ENCODE data around the gene INCENP.

The INCENP gene

DNA sequence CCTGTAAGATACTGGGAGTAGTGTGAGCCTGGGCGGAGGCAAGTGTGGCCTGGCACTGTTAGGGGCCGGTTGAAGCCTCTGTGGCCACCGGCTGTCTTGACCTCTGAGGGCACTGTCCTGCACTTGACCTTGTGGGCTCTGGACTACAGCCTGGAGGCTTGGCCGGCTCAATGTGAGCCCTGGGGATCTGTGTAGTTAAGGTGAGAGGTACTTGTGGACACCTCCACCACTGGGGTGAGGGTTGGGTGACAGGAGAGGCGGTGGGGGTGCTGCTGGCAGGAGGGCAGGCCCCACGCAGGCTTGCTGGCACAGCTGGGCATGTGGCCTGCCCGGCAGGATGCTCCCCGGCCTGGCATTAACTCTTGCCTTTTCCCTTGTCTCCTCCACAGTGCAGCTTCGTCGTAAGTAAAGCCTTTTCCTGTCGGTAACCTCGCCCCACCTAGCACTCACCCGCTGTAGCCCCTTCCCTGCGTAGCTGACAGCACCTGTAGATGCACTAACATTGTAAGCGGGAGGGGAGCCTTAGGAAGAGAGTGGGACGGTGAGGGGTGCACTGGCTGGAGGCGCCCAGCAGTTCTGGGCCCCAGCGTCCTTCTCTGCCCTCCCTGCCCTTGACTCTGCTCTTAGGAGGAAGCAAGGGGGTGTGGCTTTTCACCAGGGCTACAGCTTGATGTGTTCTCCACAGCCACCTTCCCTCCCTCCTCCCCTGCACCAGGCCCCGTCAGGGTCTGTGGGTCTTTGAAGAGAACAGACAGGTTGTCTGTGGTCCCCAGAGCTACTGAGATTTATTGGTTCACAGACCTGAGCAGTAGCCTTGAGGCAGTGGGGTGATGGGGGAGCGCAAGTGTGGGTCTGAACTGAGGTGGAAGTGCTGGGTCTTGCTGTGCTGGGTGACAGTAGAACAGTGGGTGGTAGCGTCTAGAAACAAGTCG lies 17.6 kb downstream of the INCENP start:
- DNase-seq, result no peak

DNA sequence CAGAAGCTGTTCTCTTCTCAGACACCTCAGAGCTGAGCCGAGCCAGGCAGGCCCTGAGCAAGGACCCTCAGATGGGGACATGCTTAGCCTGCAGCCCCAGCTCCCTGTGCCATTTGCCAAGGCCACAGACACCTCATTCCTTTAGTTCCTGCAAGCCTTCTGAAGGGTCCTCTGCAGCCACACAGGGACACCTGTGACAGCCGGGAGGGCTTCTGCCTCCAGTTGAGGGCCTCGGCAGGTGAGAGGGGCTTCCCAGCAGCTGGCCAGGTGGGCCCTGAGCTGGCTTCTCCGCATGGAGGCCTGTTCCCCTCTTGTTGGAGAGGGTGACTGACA lies 18.2 kb downstream of the INCENP start:
- no peak for DNase-seq

DNA sequence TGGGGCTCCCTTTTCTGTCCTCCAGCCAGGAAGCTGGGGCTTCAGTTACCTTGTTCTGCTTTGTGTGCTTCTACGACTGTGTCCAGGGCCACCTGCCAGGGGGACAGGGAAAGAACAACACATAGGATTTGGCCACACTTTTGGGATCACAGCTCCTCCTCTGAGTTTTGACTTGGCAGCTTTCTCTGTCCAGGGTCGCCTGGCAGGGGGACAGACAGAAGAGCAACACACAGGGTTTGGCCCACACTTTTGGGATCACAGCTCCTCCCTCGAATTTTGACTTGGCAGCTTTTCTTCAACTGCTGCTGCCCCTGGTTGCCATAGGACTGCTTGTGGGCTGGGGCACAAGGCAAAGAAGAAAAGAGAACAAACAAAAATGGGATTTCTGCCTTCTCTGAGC lies 19.1 kb downstream of the INCENP start:
- DNase-seq, result peak in 7 of 14 donors; percentile 17 to 73 (median 47)

DNA sequence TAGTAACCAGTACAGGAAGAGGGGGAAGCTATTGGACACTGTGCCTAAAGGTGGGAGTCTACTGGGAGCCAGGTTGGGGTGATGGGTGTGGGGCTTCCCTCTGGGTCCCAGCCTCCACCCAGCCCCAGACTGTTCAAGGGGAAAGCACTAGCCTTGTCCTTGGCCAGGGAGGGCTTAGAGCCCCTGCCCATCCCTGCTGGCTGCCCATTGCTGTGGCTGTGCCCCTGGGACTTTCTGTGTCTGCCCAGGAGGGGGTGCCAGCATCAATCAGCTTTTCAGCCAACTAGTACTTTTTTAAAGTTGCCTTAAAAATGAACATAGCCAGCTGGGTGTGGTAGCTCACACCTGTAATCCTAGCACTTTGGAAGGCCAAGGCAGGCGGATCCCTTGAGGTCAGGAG lies 19.9 kb downstream of the INCENP start:
- no peak for DNase-seq

DNA sequence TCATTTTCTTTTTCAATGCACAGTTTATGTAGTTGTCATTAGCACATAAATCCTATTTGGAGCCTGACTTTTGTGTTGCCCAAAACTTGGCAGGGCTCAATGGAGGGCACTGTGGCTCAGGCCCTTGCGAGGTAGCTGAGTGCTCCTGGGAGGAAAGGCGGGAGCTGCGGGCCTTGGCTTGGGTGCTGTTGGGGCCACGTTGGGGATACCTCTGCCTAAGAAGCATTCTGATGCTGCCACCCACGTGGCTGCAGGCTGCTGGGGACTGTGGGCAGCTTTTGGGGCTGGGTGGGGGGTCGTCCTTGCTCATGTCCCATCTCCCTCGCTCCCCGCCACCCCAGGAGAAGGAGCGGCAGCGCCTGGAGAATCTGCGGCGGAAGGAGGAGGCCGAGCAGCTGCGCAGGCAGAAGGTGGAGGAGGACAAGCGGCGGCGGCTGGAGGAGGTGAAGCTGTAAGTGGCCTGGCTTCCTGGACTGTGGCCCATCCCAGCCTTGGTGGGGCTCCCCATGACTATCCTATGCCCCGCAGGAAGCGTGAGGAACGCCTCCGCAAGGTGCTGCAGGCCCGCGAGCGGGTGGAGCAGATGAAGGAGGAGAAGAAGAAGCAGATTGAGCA lies 20.9 kb downstream of the INCENP start:
- DNase-seq, result no peak

DNA sequence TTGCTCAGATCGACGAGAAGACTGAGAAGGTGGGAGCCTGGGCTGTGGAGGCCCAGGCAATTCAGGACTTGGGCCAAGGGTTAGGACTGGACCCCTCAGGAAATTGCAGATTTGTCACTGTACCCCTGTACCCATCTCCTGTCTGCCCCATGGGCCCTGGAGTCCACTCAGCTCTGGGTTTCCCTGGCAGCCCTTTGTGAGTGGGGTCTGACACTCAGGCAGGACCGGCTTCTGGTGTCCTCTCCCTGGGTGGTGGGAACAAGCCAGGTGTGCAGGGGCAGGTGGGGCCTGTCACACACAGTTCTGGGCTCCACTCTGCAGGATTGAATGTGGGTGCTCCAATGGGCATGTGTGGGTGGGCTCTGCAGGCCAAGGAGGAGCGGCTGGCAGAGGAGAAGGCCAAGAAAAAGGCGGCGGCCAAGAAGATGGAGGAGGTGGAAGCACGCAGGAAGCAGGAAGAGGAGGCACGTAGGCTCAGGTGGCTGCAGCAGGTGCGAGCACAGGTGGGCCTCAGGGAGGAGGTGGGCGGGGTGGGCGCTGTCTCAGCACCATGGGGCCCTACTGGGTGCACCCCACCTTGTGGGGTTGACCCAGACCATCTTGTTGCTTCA lies 21.6 kb downstream of the INCENP start:
- no peak for DNase-seq

DNA sequence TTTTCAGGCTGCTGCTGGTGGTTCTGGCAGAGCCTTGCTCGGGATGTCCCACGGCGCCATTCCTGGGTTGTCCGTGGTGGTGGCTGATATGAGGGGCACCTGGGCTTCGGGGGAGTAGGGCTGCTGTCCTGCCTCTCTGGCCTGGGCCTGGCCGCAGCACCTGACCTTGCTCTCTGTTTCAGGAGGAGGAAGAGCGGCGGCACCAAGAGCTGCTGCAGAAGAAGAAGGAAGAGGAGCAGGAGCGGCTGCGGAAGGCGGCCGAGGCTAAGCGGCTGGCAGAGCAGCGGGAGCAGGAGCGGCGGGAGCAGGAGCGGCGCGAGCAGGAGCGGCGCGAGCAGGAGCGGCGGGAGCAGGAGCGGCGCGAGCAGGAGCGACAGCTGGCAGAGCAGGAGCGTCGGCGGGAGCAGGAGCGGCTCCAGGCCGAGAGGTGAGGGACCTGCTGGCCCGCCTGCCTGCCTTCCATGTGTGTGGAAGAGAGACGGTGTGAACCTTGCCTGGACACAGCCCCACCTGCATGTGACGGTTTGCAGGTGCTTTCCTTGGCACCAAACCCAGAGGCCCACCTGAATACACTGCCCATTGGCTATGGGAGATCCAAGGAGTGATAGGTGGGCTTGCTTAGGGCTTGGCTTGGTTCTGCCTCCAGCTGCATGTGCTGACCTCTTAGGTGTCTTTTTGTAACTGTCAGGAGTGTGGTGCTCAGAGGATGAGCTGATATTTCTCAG lies 22.8 kb downstream of the INCENP start:
- DNase-seq, result peak in 1 of 14 donors; percentile 37

DNA sequence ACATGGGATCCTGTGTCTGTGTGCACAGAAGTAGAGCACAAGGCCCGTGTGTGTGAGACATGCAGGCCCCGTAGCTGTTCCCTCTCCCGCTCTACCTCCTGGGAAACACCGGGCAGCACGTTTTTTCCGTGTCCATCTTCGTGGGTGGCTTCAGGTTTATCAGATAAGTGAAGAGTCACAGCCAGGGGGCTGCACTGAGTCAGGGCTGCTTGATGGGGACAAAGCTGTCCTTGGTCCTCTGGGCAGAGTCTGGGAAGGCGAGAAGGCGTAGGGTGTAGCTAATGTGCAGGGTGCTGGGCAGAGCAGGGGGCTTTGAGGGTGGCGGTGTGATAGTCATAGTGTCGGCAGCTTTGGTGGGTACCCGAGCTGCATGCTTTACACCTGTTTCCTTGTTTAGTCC lies 23.7 kb downstream of the INCENP start:
- DNase-seq, result no peak

DNA sequence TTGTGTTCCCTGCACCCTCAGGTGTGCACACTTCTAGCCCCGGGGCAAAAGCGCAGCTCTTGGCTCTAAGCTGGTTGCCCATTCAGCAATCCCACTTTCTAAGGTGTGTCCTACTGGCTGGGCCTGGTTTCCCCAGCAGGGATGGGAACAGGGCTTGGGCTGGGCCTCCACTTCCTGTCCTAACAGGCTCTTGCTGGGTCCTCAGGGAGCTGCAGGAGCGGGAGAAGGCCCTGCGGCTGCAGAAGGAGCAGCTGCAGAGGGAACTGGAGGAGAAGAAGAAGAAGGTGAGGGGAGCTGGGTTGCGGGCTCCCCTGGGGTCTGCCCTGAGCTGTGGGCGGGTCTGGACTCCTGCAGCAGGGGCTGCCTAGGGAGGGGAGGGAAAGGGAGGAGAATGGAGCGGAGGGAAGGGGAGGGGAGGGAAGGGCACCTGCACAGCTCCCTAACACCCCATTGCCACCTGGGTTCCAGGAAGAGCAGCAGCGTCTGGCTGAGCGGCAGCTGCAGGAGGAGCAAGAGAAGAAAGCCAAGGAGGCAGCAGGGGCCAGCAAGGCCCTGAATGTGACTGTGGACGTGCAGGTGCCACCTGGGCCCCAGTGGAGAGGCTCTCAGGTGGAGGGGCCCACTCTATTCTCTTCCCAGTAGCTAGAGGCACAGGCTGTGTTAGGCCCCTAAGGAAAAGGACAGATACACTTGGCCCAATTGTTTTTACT lies 24.6 kb downstream of the INCENP start:
- DNase-seq, result no peak

DNA sequence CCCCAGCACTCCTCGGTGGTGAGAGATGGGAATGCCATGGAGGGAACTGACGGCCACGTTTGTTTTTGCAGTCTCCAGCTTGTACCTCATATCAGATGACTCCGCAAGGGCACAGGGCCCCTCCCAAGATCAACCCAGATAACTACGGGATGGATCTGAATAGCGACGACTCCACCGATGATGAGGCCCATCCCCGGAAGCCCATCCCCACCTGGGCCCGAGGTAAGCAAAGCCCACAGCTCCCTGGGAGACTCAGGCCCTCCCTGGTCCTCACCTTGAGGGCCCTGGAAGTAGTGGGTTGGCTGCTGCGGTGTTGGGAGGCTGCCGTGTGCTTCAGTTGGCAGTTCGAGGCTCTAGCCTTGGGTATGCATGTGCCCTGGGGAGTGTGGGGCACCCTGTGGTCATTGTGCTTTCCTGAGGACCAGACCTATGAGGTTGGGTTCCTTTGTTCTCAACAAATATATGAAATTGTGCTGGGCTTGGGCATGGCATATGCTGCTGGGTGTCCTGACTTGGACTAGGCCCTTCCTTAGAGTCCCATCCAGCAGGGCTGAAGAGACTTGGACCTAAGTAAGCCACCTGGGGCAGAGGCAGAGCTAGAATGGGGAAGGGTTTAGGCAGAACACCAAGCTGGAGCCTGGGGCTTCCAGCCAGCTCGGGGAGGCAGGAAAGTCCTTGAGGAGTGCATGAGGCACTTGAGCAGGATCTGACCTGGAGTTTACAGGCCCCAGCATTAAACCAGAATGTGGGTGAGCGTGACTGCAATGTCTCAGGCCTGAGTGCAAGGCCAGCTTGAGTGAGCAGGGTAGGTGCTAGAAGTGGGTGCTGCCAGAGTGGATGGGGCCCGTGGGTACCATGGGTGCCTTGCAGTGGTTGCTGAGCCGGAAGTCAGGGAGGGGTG lies 26.4 kb downstream of the INCENP start:
- no peak for DNase-seq

DNA sequence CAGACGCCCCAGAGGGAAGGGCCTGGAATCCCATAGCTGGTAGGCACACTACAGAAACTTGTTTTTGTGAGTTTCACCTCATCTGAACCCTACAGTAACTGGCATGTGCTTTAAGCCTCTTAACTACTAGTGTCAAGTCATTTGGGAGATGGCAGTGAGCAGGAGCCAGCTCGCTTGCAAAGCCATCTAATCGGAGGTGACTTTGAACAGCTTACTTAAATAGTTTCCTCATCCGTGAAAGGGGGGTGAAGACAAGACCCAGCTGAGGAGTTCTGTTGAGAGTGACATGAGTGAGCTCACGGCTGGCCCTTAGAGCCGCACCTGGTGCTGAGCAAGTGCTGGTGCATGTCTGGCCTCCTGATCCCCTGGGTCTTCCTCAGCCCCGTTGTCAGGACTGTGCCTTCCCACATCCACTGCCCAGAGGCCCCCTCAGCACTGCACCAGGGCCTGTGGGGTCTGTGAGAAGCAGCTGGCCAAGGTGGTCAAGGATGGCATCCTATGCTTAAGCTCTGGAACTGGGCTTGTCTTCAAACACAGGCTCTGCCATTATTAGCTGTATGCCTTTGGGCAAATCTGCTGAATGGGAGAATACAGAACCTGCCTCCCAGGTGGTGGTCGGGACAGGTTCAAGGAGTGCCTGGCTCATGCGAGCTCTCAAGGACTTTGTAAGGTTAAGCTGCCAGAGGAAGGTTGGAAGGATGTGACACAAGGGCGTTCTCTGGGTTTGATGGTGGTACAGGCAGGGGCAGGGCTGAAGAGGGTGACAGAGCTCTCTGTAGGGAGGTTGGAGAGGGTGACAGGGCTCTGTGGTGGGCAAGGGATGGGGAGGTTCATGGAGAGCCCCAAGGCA lies 27.3 kb downstream of the INCENP start:
- no peak for DNase-seq

DNA sequence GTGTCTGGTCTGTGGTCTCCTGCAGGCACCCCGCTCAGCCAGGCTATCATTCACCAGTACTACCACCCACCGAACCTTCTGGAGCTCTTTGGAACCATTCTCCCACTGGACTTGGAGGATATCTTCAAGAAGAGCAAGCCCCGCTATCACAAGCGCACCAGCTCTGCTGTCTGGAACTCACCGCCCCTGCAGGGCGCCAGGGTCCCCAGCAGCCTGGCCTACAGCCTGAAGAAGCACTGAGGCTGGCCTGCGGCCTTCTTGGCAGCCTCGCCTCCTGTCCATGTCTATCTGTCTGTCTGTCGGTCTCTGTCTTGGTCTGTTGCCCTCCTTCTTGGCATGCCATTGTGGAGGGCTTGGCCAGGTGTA lies 27.9 kb downstream of the INCENP start:
- no peak for DNase-seq

DNA sequence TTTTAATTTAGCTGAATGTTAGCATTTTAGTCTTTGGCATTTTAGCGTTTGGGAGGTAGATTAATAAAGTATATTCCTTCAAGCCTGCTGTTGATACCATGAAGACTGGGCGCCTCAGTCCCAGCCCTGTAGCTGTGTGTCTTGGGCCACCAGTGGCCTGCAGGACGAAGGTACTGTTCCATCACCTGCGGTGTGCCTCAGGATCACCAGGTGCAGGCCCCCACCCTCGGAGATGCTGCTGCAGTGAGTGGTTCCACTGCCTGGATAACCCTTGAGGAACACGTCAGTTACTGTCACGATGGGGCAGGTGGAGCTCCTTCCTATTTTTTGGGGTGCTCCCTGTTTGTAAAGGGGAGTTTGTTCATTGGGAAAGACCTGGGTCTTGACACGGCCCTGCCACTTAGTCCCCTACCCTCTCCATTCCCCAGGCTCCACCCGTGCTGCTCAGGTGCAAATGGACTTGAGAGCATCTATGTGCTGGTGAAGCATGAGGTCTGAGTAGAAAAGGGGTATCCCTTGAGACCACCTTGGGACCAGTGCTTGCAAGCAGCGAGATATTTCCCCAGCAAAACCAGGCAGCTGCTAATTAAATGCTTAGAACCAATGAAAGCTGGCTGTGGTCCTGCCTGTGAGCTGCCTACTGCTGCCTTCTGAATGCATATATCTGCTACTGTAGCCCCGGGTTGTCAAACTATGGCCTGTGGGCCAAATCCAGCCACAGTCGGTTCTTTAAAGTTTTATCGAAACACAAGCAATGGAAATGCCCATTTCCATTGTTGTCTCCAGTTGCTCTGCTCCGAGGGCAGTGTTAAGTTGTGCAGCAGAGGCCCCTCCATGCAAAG lies 28.7 kb downstream of the INCENP start:
- no peak for DNase-seq

DNA sequence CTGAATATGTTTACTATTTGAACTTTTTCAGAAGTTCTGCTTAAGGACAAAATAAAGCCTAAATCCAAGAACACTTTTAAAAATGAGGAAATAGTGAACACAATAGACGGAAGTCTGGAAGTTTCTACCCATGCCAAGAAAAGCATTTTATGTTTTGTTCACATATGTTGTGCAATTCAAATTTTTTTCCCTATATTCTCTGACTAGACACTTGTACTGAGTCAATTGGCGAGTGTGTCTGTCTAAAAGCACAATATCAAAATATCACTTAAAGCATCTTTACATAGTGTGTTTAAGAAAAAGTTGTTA lies 29.2 kb downstream of the INCENP start:
- no peak for DNase-seq

DNA sequence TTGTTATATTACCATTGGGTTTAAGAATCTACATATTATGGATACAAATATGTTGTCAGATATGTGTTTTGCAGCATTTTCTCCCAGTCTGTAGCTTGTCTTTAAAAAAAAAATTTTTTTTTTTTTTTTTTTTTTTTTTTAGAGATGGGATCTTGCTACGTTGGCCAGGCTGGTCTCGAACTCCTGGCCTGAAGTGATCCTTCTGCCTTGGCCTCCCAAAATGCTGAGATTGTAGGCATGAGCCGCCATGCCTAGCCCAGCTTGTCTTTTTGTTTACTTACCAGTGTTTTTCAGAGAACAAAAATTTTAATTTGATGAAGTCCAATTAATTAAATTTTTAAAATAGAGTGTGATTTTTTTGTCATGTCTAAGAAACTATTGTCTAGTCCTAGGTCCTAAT lies 29.8 kb downstream of the INCENP start:
- no peak for DNase-seq

DNA sequence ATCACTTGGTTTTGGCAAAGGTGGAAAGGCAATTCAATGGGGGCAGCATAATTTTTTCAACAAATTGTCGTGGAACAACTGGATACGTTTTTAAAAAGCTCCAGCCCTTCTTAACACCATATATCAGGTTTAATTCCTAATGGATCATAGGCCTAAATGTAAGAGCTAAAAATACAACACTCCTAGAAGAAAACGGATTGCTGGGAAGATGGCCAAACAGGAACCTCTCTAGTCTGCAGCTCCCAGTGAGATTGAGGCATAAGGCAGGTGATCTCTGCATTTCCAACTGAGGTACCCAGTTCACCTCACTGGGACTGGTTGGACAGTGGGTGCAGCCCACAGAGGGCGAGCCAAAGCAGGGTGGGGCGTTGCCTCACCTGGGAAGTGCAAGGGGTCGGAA lies 33.8 kb downstream of the INCENP start:
- DNase-seq, result peak in 1 of 14 donors; percentile 19

DNA sequence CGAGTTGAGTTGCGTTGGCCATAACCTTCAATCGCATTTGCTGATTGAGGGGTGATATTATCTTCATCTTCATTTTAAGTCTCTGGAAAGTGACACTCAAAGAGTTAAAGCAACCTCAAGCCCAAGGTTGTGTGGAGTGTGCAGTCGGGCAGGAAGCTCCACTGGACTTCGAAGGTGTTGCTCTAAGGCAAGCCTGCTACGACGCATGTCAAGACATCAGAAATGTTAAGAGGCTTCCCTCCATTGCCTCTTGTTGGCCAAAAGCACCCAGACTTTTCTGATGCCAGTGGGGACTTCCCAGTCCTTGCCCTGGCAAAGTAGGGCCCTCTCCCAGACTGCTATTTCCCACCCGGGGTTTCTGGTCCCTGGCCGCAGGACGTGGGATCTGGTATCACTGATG lies 42.6 kb downstream of the INCENP start:
- no peak for DNase-seq

DNA sequence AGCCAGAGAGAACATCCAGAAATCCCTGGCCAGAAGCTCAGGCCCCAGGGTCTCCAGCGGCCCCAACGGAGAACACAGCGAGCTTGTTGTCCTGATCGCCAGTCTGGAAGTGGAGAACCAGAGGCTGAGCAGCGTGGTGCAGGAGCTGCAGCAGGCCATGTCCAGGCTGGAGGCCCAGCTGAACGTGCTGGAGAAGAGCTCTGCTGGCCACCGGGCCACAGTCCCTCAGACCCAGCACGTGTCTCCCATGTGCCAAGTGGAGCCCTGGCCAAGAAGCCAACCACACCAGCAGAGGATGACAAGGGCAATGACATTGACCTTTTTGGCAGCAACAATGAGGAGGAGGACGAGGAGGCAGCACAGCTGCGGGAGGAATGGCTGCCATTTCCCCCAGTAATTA lies 45.6 kb downstream of the INCENP start:
- DNase-seq, result no peak

DNA sequence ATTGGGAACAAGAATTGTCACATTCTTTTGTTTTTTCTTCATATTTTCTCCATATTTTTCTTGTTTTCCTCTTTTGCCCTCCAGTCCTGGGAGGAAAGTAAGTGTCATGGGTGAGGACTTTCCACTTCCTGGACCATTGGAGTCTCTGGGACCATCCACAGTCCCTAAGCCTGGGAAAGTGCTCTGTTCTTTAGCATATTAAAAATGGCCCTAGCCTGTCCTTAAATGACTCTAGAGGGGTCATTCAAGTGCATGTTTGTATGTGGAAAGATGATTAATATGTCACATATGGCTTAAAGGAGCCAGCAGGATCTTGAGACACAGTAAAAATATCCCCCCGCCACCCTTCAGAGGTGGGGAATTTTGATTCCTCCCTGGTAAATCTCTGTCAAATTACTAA lies 46.1 kb downstream of the INCENP start:
- DNase-seq, result no peak

DNA sequence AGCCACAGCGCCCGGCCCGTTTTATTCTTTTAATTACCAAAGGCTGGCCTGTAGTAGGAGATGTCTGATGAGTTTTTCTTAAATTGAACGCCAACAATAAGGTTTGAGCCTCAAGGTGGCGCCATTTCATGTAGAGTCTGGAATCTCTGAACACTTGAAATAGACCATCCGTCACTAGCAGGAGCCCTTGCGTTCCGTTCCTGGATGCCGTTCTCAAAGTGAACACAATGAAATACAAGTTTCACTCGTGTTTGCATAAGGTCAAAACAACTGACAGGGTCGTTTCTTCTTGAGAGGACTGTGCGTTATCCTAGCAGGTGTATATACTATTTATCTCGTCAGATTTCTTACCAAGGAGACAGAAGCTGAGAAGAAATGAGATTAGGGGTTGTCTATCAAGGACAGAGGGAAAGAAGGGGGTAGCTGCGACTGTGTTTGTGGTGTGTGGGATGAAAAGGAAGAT lies 47.5 kb downstream of the INCENP start:
- peak in 12 of 14 donors; percentile 5 to 67 (median 48) for DNase-seq
